Coronary artery (tissue), 2 donors: Measurements from ENCODE around the gene RCOR2.

Source experiments
- DNase-seq: peaks from one replicate; pipeline ENCODE4 v3.0.0-alpha.2; 2017; ENCODE audit warnings: low spot score
- H3K27ac ChIP-seq, 2 donors: fragments of 200-600 bp; sonication (generic); one replicate each; pipeline ENCODE4 v1.5.1; 2016 to 2019
- H3K4me3 ChIP-seq: fragments of 200-600 bp; sonication (generic); 2 replicates; pipeline ENCODE4 v1.5.1; 2016; ENCODE audit warnings: mild to moderate bottlenecking, moderate library complexity
- TF ChIP-seq, protein P1 (sequence below): fragments of 200-600 bp; sonication (generic); IDR thresholded peaks from one replicate; pipeline ENCODE4 v1.5.1; 2019; ENCODE audit warnings: antibody characterized with exemption

RCOR2 gene

DNA sequence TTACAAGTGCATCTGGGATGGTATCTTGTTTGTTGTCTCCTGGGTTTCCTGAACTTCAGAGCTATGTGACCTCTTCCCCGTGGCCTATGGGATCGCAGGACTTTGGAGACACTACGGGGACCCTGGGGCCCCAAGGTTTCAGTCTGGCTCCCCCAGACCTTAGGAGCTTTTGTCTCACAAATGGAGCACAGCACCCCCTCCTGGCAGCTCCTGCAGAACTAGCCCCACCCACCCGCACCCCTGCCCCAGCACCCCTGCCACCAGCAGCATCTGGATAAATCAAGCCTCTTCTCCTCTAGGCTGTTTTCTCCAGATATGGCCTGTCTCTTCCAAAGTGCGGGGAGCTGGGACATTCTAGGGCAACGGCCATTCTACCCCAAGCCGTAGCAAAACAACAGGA lies 10.4 kb downstream of the RCOR2 start:
- Histone ChIP-seq H3K27ac (no peak overlapping the region), H3K4me3 (no peak overlapping the region)
- TF ChIP-seq, protein P1, sequence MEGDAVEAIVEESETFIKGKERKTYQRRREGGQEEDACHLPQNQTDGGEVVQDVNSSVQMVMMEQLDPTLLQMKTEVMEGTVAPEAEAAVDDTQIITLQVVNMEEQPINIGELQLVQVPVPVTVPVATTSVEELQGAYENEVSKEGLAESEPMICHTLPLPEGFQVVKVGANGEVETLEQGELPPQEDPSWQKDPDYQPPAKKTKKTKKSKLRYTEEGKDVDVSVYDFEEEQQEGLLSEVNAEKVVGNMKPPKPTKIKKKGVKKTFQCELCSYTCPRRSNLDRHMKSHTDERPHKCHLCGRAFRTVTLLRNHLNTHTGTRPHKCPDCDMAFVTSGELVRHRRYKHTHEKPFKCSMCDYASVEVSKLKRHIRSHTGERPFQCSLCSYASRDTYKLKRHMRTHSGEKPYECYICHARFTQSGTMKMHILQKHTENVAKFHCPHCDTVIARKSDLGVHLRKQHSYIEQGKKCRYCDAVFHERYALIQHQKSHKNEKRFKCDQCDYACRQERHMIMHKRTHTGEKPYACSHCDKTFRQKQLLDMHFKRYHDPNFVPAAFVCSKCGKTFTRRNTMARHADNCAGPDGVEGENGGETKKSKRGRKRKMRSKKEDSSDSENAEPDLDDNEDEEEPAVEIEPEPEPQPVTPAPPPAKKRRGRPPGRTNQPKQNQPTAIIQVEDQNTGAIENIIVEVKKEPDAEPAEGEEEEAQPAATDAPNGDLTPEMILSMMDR, result no peak
- DNase-seq, result no peak

DNA sequence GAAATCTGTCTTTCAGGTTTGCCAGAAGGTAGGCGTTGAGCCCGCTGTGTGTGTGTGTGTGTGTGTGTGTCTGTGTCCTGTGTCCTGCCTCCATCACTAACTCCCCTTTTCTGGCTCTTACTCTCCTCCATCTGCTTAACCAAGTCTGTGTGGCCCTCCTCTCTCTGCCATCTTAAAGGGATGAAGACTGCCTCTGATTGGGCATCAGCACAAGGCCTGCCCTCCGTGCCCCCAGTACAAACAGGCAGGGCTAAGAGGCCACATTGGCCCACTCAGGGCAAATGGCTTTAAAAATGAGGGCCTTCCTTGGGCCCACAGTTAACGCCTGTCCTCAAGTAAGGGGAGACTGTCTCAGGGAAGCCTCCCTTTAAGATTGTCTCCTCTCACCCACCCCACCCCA lies 10.9 kb downstream of the RCOR2 start:
- TF ChIP-seq, protein P1, result no peak
- no peak overlapping the region for H3K4me3 ChIP-seq
- DNase-seq, result no peak
- no peak overlapping the region for H3K27ac ChIP-seq

DNA sequence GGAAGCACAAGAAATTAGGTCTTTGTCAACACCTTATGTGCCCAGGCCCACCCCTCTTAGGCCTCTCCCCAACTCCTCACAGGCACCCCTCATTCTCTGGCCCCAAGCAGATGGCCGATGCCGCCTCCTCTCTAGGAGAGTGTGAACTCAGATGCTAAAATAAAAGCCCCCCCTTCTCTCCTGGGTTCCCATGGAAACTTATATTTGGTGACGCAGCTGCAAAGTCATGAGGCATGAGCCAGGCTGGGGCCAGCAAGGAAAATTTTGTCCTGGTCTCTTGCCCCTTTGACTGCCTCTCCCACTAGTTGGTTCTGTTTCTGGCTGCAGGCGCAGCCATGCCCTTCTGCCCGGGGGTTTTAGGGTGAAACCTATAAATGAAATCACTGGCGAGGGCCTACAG lies 11.8 kb downstream of the RCOR2 start:
- peak overlapping the region; percentile 39 to 72 for H3K27ac ChIP-seq
- no peak overlapping the region for H3K4me3 ChIP-seq
- TF ChIP-seq, protein P1, result no peak
- no peak for DNase-seq

DNA sequence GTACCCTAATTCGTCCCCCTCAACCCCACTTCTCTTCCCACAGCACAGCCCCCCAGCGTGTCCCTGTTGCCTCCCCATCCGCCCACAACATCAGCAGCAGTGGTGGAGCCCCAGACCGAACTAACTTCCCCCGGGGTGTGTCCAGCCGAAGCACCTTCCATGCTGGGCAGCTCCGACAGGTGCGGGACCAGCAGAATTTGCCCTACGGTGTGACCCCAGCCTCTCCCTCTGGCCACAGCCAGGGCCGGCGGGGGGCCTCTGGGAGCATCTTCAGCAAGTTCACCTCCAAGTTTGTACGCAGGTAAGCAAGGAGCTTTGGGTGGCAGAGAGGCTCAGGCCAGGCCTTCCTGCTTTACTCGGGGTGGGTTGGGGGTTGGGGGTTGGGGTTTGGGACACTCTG lies 12.2 kb downstream of the RCOR2 start:
- peak overlapping the region; percentile 39 to 72 for H3K27ac ChIP-seq
- no peak for DNase-seq
- H3K4me3 ChIP-seq, result no peak overlapping the region
- TF ChIP-seq, protein P1, result no peak

DNA sequence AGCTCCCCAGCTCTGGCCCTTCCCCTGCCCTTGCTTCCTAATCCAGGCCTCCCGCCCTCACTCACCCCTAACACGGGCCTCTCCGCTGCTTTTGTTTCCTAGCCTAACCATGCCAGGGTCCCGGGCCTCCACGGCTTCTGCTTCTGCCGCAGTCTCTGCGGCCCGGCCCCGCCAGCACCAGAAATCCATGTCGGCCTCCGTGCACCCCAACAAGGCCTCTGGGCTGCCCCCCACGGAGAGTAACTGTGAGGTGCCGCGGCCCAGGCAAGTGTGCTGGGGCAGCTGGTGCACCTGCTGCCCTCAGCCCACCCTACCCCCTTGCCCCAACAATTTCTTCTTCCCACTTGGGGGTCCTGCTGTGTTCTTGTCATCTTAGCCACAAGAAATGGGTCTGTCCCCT lies 13.1 kb downstream of the RCOR2 start:
- Histone ChIP-seq H3K27ac (no peak overlapping the region), H3K4me3 (no peak overlapping the region)
- TF ChIP-seq, protein P1, result no peak
- no peak for DNase-seq

DNA sequence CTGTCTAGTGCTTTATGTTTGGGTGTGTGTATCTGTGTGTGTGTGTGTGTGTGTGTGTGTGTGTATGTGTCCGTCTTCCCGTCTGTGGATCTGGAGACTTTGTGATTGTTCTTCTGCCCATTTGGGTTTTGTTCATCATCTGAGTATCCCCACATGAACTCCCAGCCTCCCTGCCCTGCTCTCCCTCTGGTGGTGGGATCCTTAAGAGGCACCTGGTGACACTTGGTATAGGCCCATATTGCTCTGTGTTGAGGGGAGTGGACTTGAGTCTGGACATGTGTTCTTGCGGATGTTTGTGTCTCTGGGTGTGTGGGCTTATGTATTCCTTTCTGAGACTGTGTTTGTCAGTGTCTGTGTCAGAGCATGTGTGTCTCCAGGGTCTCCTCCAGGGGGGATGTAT lies 15.3 kb downstream of the RCOR2 start:
- Histone ChIP-seq H3K27ac (no peak overlapping the region), H3K4me3 (no peak overlapping the region)
- TF ChIP-seq, protein P1, result no peak
- no peak for DNase-seq

DNA sequence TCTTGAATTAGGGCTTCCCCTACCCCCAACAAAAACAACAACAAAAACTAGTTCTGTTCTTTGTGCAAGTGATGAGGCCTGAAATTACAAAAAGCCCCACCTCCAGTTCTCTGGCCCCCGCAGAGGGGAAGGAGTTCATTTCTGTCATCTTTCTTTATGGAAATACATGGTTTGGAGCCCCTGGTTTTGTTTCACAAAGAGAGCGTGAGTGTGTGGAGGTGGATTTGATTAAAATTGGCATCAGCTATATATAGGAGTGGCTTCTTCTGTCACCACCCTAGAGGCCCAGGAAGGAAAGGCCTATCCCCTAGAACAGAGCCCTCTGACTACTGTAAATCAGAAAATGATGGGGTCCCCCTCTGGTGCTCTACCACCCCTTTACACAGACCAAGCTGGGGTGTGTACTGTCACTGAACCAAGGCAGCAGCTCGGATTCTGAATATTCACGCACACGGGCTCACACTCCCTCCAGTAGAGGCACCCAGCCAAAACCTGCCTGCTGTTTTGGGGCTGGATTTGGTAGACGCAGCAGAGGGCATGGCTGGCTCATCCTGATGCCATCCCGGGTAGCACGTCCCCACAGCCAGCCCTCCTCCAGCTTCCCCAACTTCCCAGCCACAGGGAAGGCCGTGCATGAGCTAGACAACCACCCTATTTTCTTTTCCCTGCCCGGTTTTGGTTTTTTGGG lies 19.4 kb downstream of the RCOR2 start:
- DNase-seq, result no peak
- no peak overlapping the region for H3K27ac ChIP-seq
- TF ChIP-seq, protein P1, result no peak
- no peak overlapping the region for H3K4me3 ChIP-seq
